ENCODE measurements around the gene LINGO3. TPM values are rescaled to one million over a fixed set of nuclear protein-coding genes. Genes with fewer than 3 reads are reported as not detected.

The LINGO3 gene
- total RNA-seq, 1 donor from 2014 or later: not detected

DNA sequence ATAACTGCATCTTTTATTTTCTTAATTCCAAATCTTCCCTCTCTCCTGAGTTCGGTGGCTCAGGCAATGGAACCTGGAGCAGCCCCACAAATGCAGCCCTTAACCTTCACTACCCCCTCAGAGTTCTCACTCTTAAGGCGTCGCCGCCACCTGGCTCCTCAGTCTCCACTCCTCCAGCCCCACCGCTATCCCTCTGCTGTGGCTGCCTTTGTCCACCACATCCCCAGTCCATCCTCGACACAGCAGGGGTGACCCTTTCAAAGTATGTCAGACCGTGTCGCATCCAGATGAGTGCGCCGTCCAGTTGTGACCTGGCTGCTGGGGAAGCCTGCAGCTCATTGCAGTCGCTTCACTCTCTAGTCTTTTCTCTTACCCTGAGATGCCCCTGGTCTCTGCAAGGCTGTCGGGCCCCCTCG is 21.6 kb upstream of the LINGO3 start:
- intact Hi-C loops (cut with DNase I): loop anchor here (10.0 kb wide), 1 partner anchor 395 kb away; no protein-coding TSS in a partner anchor
- ATAC-seq (ENCODE audit: poor library complexity): no peak

GRCh38 chr19:2329149-2329478 is 21.2 kb upstream of the LINGO3 start:
- peak; percentile 2 for ATAC-seq (ENCODE audit: poor library complexity)
- DNase-seq: no peak
- intact Hi-C loops (cut with DNase I): loop anchor here (10.0 kb wide), 1 partner anchor 394 kb away; no protein-coding TSS in a partner anchor

More for the DNA sequence above, 21.6 kb upstream of the LINGO3 start:
- DNase-seq: no peak

- DNase-seq (peak; percentile 95), ATAC-seq (ENCODE audit: poor library complexity) (peak; percentile 98)
- intact Hi-C loops (cut with DNase I): loop anchor here (10.0 kb wide), 1 partner anchor 394 kb away; no protein-coding TSS in a partner anchor
Observed at GRCh38 chr19:2328401-2329148, 20.6 kb upstream of the LINGO3 start, which contains the start of the genes LSM7 and SPPL2B. Gene LSM7, minus strand, starts transcription at chr19:2328586. Its CDS starts 20 bp downstream, at chr19:2328566. Gene SPPL2B, plus strand, starts transcription at chr19:2328684. Its CDS starts 26 bp downstream, at chr19:2328710.

GRCh38 chr19:2327773-2328400 is 19.9 kb upstream of the LINGO3 start:
- intact Hi-C loops (cut with DNase I): loop anchor here (10.0 kb wide), 1 partner anchor 393 kb away; no protein-coding TSS in a partner anchor
- DNase-seq (no peak), ATAC-seq (ENCODE audit: poor library complexity) (peak; percentile 25)

- no peak for DNase-seq
- ATAC-seq (ENCODE audit: poor library complexity): no peak
- intact Hi-C loops (cut with DNase I): loop anchor here (10.0 kb wide), 1 partner anchor 392 kb away; no protein-coding TSS in a partner anchor
Observed at GRCh38 chr19:2326699-2327360, 18.9 kb upstream of the LINGO3 start.

- DNase-seq (no peak), ATAC-seq (ENCODE audit: poor library complexity) (no peak)
- intact Hi-C loops (cut with DNase I): loop anchor here (10.0 kb wide), 1 partner anchor 391 kb away; no protein-coding TSS in a partner anchor
Observed at GRCh38 chr19:2325281-2326046, 17.5 kb upstream of the LINGO3 start.

GRCh38 chr19:2324220-2324948 is 16.4 kb upstream of the LINGO3 start:
- intact Hi-C loops (cut with DNase I): loop anchor here (10.0 kb wide), 1 partner anchor 390 kb away; no protein-coding TSS in a partner anchor
- DNase-seq: no peak
- ATAC-seq (ENCODE audit: poor library complexity): no peak

DNA sequence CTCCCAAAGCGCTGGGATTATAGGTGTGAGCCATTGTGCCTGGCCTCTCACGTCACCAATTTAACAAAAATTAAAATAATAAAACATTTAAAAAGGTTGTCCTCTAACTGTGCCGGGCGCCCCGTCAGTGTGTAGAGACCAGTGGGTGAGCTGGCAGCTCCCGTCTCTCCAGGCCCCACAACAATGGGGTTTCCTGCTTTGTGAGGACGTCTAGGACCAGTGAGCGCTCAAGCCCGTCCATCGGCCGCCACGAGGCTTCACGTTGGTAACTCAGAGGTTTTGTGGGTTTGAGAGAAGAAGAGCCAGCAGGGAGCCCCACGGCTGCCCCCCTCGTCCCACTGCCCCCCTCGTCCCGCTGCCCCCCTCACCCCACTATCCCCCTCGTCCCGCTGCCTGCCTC is 15.8 kb upstream of the LINGO3 start:
- intact Hi-C loops (cut with DNase I): loop anchor here (10.0 kb wide), 1 partner anchor 389 kb away; no protein-coding TSS in a partner anchor
- no peak for DNase-seq
- no peak for ATAC-seq (ENCODE audit: poor library complexity)

GRCh38 chr19:2321565-2322283 is 13.8 kb upstream of the LINGO3 start:
- DNase-seq: no peak
- ATAC-seq (ENCODE audit: poor library complexity): no peak
- intact Hi-C loops (cut with DNase I): loop anchor here (10.0 kb wide), 1 partner anchor 387 kb away; no protein-coding TSS in a partner anchor

DNA sequence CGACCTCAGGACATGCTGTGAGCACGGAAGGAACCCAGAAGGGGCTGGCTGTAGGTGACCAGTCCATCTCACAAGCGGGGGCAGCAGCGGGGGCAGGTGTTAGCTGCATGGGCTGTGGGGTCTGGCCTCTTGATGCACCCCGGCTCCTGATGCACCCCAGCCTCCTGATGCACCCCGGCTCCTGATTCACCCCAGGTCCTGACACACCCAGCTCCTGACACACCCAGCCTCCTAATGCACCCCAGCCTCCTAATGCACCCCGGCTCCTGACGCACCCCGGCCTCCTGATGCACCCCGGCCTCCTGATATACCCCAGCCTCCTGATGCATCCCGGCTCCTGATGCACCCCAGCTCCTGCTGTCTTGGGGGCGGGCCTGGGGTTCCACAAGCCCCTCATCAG is 13.0 kb upstream of the LINGO3 start:
- DNase-seq: no peak
- ATAC-seq (ENCODE audit: poor library complexity): no peak
- intact Hi-C loops (cut with DNase I): loop anchor here (10.0 kb wide), 1 partner anchor 386 kb away; no protein-coding TSS in a partner anchor

DNA sequence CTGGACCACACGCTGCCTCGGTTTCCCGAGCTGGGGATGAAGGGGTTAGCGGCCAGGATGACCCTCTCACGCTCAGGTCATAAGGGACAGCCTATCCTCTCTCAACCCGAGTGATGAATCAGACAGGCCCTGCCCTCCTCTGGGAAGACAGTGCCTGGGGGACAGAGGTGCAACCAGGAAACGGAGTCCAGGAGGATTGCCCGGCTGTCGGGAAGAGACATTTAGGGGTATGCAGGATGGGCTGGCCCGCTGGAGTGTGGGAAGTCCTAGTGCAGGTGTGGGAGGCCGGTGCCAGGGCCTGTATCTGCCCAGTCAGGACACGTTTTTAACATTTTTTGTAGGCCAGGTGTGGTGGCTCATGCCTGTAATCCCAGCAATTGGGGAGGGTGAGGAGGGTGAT is 12.1 kb upstream of the LINGO3 start:
- intact Hi-C loops (cut with DNase I): loop anchor here (10.0 kb wide), 1 partner anchor 385 kb away; no protein-coding TSS in a partner anchor
- ATAC-seq (ENCODE audit: poor library complexity) (no peak), DNase-seq (no peak)

- DNase-seq (no peak), ATAC-seq (ENCODE audit: poor library complexity) (no peak)
- intact Hi-C loops (cut with DNase I): loop anchor here (5.0 kb wide), 2 partner anchors 42 to 162 kb away; no protein-coding TSS in a partner anchor
Observed at GRCh38 chr19:2319551-2319950, 11.6 kb upstream of the LINGO3 start.

DNA sequence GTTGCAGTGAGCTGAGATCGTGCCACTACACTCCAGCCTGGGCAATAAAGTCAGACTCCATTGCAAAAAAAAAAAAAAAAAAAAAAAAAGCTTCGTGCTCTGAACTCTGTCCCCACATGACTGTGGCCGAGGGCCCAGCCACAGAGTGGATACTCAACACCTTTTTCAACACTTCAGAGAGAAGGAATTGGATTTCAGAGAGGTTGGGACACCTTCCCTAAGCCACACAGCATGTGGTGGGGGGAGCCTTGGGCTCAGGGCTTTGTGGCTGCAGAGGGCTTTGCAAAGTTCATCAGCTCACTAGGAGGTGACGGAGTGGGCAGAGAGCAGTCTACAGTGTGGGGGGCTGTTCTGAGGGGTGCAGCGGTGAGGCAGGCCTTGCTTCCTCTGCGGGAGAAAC is 11.0 kb upstream of the LINGO3 start:
- intact Hi-C loops (cut with DNase I): loop anchor here (5.0 kb wide), 2 partner anchors 42 to 162 kb away; no protein-coding TSS in a partner anchor
- DNase-seq (no peak), ATAC-seq (ENCODE audit: poor library complexity) (no peak)

- ATAC-seq (ENCODE audit: poor library complexity) (no peak), DNase-seq (no peak)
- intact Hi-C loops (cut with DNase I): loop anchor here (5.0 kb wide), 2 partner anchors 40 to 160 kb away; no protein-coding TSS in a partner anchor
Observed at GRCh38 chr19:2317756-2318155, 9.8 kb upstream of the LINGO3 start.

DNA sequence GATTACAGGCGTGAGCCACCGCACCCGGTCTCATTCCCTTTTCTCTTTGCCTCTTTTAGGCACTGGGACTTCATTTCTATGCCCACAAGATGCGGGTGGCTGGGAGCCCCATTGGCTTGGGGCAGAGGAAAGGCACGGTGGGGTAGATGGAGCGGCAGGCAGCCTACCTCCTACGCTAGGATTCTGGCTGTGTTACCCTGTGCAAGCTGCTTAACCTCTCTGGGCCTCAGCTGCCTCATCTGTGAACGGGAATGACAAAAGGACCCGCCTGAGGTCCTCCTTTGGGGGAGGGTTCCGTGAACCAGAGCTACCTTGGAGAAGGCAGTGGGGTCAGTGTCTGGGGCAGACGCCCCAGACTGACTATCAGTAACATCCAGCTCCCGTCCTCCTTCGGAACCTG is 9.3 kb upstream of the LINGO3 start:
- DNase-seq (no peak), ATAC-seq (ENCODE audit: poor library complexity) (no peak)
- intact Hi-C loops (cut with DNase I): loop anchor here (5.0 kb wide), 2 partner anchors 40 to 160 kb away; no protein-coding TSS in a partner anchor

DNA sequence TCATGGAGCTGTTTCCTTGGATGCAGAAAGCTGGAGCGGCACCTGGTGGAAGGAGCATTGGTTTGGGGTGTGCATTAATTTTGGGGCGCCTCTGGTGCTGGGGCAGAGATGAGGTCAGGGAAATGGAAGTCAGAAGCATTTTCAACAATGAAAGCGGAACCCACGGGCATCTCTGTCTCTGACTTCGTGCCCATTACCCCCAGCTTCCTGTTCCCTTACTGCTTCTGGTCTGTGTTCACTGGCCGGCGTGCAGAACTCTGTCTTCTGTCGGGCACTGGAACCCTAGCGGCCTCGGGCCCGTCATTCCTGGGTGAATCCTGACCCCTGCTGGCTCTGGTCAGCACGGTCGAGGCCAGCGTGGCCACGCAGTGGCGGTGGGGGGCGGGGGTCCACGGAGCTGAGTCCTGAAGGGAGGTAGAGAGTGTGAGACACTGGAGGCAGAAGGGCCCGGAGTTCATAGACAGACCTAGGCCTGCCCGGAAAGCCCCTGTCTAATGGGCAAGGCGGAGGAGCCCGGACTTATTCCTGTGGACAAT is 7.9 kb upstream of the LINGO3 start:
- intact Hi-C loops (cut with DNase I): loop anchor here (5.0 kb wide), 2 partner anchors 39 to 159 kb away; no protein-coding TSS in a partner anchor
- ATAC-seq (ENCODE audit: poor library complexity): peak; percentile 94
- peak; percentile 88 for DNase-seq
